SK-N-SH (cell line): Measurements from ENCODE around the gene CCDC27. TPM values are rescaled to one million over a fixed set of nuclear protein-coding genes. Genes with fewer than 3 reads are reported as not detected.
"Not testable (repeated sequence)": the region's sequence is repeated elsewhere in the genome, so short reads cannot be mapped to it uniquely, and the experiment has no call there.

Experiments used
- CTCF ChIA-PET: fragments of 300-600, 350-600 bp; formaldehyde crosslinking; extraction: SDS; loops from one replicate; lab custom pipeline; 2021; lab: Yijun Ruan, JAX
- POLR2A ChIA-PET: fragments of 350-600 bp; sonication (Branson Sonifier 250); formaldehyde crosslinking; extraction: SDS; loops from one replicate; lab custom pipeline; 2020; ENCODE audit warnings: antibody characterized with exemption, inconsistent platforms; lab: Yijun Ruan, JAX
- DNase-seq: peaks from one replicate; pipeline ENCODE4 v3.0.0; 2012
- H2AFZ ChIP-seq: fragments of 200-600 bp; sonication (generic); 2 replicates; pipeline ENCODE4 v1.8.1; 2016; ENCODE audit warnings: antibody characterized with exemption, mild to moderate bottlenecking, low read depth
- H3F3A ChIP-seq: fragments of 200-600 bp; sonication (generic); replicated peaks from 2 replicates; pipeline ENCODE3; 2016; ENCODE audit warnings: antibody characterized with exemption, mild to moderate bottlenecking; ENCODE audit not compliant: insufficient read depth
- H3K27ac ChIP-seq, 2 experiments: fragments of 200-500 bp in 1 of 2; fragments of 200-600 bp in 1 of 2; sonication (Bioruptor generic) in 1 of 2; sonication (generic), shearing (Covaris generic) in 1 of 2; 2 replicates each; pipeline versions ENCODE4 v1.5.1 to v1.6.1; 2014 to 2016; ENCODE audit warnings: low read depth in 2 of 2, inconsistent platforms in 1 of 2, low read length in 1 of 2, mild to moderate bottlenecking in 1 of 2, mixed read lengths in 1 of 2
- H3K27me3 ChIP-seq: fragments of 200-600 bp; sonication (generic), shearing (Covaris generic); 2 replicates; pipeline ENCODE4 v1.6.1; 2016; ENCODE audit warnings: mixed run types; ENCODE audit not compliant: insufficient read depth
- H3K36me3 ChIP-seq, 2 experiments: fragments of 200-500 bp in 1 of 2; fragments of 200-600 bp in 1 of 2; sonication (Bioruptor generic) in 1 of 2; sonication (generic) in 1 of 2; replicated peaks in 1 of 2; 2 replicates each; pipeline versions ENCODE3 to v1.5.1; 2014 to 2016; ENCODE audit warnings: low read length in 1 of 2, mild to moderate bottlenecking in 1 of 2; ENCODE audit not compliant: insufficient read depth in 2 of 2, control insufficient read depth in 1 of 2
- H3K4me1 ChIP-seq, 2 experiments: fragments of 200-500 bp in 1 of 2; fragments of 200-600 bp in 1 of 2; sonication (Bioruptor generic) in 1 of 2; sonication (generic), shearing (Covaris generic) in 1 of 2; 2 replicates each; pipeline versions ENCODE4 v1.5.1 to v1.6.1; 2014 to 2016; ENCODE audit warnings: low read depth in 1 of 2, low read length in 1 of 2, mixed run types in 1 of 2; ENCODE audit not compliant: insufficient read depth in 2 of 2, control insufficient read depth in 1 of 2
- H3K4me2 ChIP-seq: fragments of 200-600 bp; sonication (generic), shearing (Covaris generic); 2 replicates; pipeline ENCODE4 v1.6.1; 2017; ENCODE audit warnings: mixed run types
- H3K4me3 ChIP-seq, 2 experiments: fragments of 200-500 bp in 1 of 2; fragments of 200-600 bp in 1 of 2; sonication (Bioruptor generic) in 1 of 2; sonication (generic), shearing (Covaris generic) in 1 of 2; 2 replicates each; pipeline versions ENCODE4 v1.5.1 to v1.8.1; 2014 to 2016; ENCODE audit warnings: low read depth in 2 of 2, inconsistent platforms in 1 of 2, low read length in 1 of 2, mild to moderate bottlenecking in 1 of 2, mixed read lengths in 1 of 2, moderate library complexity in 1 of 2
- H3K79me2 ChIP-seq: fragments of 200-600 bp; sonication (generic); 2 replicates; pipeline ENCODE4 v1.8.1; 2017; ENCODE audit warnings: mild to moderate bottlenecking; ENCODE audit not compliant: insufficient read depth
- H3K9ac ChIP-seq: fragments of 200-600 bp; sonication (generic); 2 replicates; pipeline ENCODE4 v1.6.1; 2017; ENCODE audit warnings: mixed run types
- H3K9me2 ChIP-seq: fragments of 200-600 bp; sonication (generic); 2 replicates; pipeline ENCODE4 v1.6.1; 2017; ENCODE audit warnings: mixed run types
- H3K9me3 ChIP-seq: fragments of 200-600 bp; sonication (generic); 2 replicates; pipeline ENCODE4 v1.6.1; 2017; ENCODE audit warnings: mixed run types, mild to moderate bottlenecking, moderate library complexity
- H4K20me1 ChIP-seq: fragments of 200-600 bp; sonication (generic); 2 replicates; pipeline ENCODE4 v1.6.1; 2017; ENCODE audit warnings: mild to moderate bottlenecking, mixed run types; ENCODE audit not compliant: insufficient read depth
- CHD2 ChIP-seq: fragments of 150-350 bp; IDR thresholded peaks from 2 replicates; pipeline ENCODE4 v1.6.1; 2018; ENCODE audit warnings: low read length; ENCODE audit not compliant: partially characterized antibody
- EZH2phosphoT487 ChIP-seq: fragments of 200-600 bp; sonication (generic); IDR thresholded peaks from 2 replicates; pipeline ENCODE4 v1.6.1; 2017; ENCODE audit warnings: low read depth, mixed run types, mild to moderate bottlenecking, antibody characterized with exemption, moderate library complexity, borderline replicate concordance
- FOXJ3 ChIP-seq: sonication (generic); formaldehyde crosslinking; IDR thresholded peaks from 2 replicates; pipeline ENCODE4 v1.5.1; 2020; ENCODE audit warnings: mild to moderate bottlenecking, missing genetic modification reagents
- FOXM1 ChIP-seq: IDR thresholded peaks from 2 replicates; pipeline ENCODE4 v1.4.0; 2012; ENCODE audit warnings: low read depth, mild to moderate bottlenecking
- GABPA ChIP-seq: IDR thresholded peaks from 2 replicates; pipeline ENCODE4 v1.4.0; 2012; ENCODE audit warnings: low read depth, mild to moderate bottlenecking
- MEF2A ChIP-seq: IDR thresholded peaks from 2 replicates; pipeline ENCODE4 v1.4.0; 2012; ENCODE audit warnings: low read depth, borderline replicate concordance
- NFIC ChIP-seq: IDR thresholded peaks from 2 replicates; pipeline ENCODE4 v1.4.0; 2012; ENCODE audit warnings: borderline replicate concordance
- POLR2AphosphoS5 ChIP-seq: IDR thresholded peaks from 2 replicates; pipeline ENCODE4 v1.6.1; 2012; ENCODE audit warnings: low read depth, low read length
- RFX5 ChIP-seq: IDR thresholded peaks from 2 replicates; pipeline ENCODE4 v1.6.1; 2012; ENCODE audit warnings: mild to moderate bottlenecking, improper control_type of control experiment, low read length
- RXRA ChIP-seq: IDR thresholded peaks from 2 replicates; pipeline ENCODE4 v1.4.0; 2012; ENCODE audit warnings: low read depth, mild to moderate bottlenecking, borderline replicate concordance
- SIN3A ChIP-seq: IDR thresholded peaks from 2 replicates; pipeline ENCODE4 v1.6.1; 2012; ENCODE audit warnings: low read depth, mild to moderate bottlenecking, low read length, moderate library complexity, borderline replicate concordance
- TAF1 ChIP-seq: IDR thresholded peaks from 2 replicates; pipeline ENCODE4 v1.6.1; 2012; ENCODE audit warnings: low read depth, mild to moderate bottlenecking, low read length, moderate library complexity, borderline replicate concordance
- TCF12 ChIP-seq: IDR thresholded peaks from 2 replicates; pipeline ENCODE4 v1.4.0; 2012
- YY1 ChIP-seq: IDR thresholded peaks from 2 replicates; pipeline ENCODE4 v1.4.0; 2012; ENCODE audit warnings: low read depth, mild to moderate bottlenecking
- WGBS: methylation state at CpG from one replicate; pipeline ENCODE4 v1.1.6; 2017; ENCODE audit warnings: low lambda C conversion rate; 5-methylcytosine and 5-hydroxymethylcytosine counted together
- polyA plus RNA-seq, 3 experiments: library from polyadenylated mRNA; depleted of rRNA; stranded (reverse); fragments of >200 nt; gene quantifications; 2 replicates each; pipeline ENCODE4 v1.2.3, GENCODE V29; 2012
- TF ChIP-seq, protein P1 (sequence below): IDR thresholded peaks from 2 replicates; pipeline ENCODE4 v1.4.0; 2012; ENCODE audit warnings: low read depth, borderline replicate concordance
- TF ChIP-seq, protein P2 (sequence below): fragments of 150-350 bp; IDR thresholded peaks from 2 replicates; pipeline ENCODE4 v1.6.1; 2017; ENCODE audit warnings: antibody characterized with exemption, low read length, low read depth, borderline replicate concordance

CCDC27 gene
- polyA plus RNA-seq, 1 of the 3 experiments (the other 2 are of a cell fraction), result not detected

- peaks cover 0 to 28% of the 10 kb centered on the region in 2 experiments; a peak in 1 of 4 replicates for H3K4me1 ChIP-seq
- H3K4me3 ChIP-seq, H3K9me3 ChIP-seq, H3K9me2 ChIP-seq, H3F3A ChIP-seq, H3K27me3 ChIP-seq, H3K4me2 ChIP-seq, H3K27ac ChIP-seq, DNase-seq, H3K9ac ChIP-seq, H3K36me3 ChIP-seq, H3K79me2 ChIP-seq, POLR2A ChIA-PET, H4K20me1 ChIP-seq, H2AFZ ChIP-seq: not testable (repeated sequence)
- CTCF ChIA-PET, result interaction anchor here (1.1 to 1.5 kb wide), 2 partner anchors 20 to 24 kb away, joined by 3 to 4 read pairs; no protein-coding TSS in a partner anchor
- 92% methylated on average over 14 of the region's 15 CpGs for WGBS
Measured at GRCh38 chr1:3748316-3748900, 3.8 kb upstream of the CCDC27 start.

GRCh38 chr1:3749512-3749911, 2.7 kb upstream of the CCDC27 start:
- DNase-seq, result no peak
- CTCF ChIA-PET, result no interaction called here
- no peak overlapping the region for H2AFZ ChIP-seq
- no peak overlapping the region for H3K4me2 ChIP-seq
- H3K4me3 ChIP-seq, result no peak overlapping the region
- H3K4me1 ChIP-seq, result peaks cover 0 to 27% of the 10 kb centered on the region in 2 experiments; a peak in 1 of 4 replicates
- no peaks in the 10 kb centered on the region for H3K9me2 ChIP-seq
- 50% methylated on average over 5 of the region's 5 CpGs for WGBS
- no peaks in the 10 kb centered on the region for H3K36me3 ChIP-seq
- H3K9ac ChIP-seq, result no peak overlapping the region
- H3K27ac ChIP-seq, result no peak overlapping the region
- peaks cover 10% of the 10 kb centered on the region for H3F3A ChIP-seq
- no peaks in the 10 kb centered on the region for H3K9me3 ChIP-seq
- peaks cover 4% of the 10 kb centered on the region; the same call in 1 of the 2 replicates for H3K79me2 ChIP-seq
- H4K20me1 ChIP-seq, result no peaks in the 10 kb centered on the region
- POLR2A ChIA-PET, result interaction anchor here (0.7 kb wide), 1 partner anchor 9 kb away, joined by 7 read pairs; no protein-coding TSS in a partner anchor
- H3K27me3 ChIP-seq, result no peaks in the 10 kb centered on the region
- TF ChIP-seq POLR2AphosphoS5 (no peak), MEF2A (no peak), CHD2 (no peak), RXRA (no peak), NFIC (no peak), YY1 (no peak), FOXJ3 (no peak), TCF12 (no peak), SIN3A (no peak), EZH2phosphoT487 (no peak), FOXM1 (no peak), RFX5 (no peak), TAF1 (no peak), GABPA (no peak)
- TF ChIP-seq, protein P1, sequence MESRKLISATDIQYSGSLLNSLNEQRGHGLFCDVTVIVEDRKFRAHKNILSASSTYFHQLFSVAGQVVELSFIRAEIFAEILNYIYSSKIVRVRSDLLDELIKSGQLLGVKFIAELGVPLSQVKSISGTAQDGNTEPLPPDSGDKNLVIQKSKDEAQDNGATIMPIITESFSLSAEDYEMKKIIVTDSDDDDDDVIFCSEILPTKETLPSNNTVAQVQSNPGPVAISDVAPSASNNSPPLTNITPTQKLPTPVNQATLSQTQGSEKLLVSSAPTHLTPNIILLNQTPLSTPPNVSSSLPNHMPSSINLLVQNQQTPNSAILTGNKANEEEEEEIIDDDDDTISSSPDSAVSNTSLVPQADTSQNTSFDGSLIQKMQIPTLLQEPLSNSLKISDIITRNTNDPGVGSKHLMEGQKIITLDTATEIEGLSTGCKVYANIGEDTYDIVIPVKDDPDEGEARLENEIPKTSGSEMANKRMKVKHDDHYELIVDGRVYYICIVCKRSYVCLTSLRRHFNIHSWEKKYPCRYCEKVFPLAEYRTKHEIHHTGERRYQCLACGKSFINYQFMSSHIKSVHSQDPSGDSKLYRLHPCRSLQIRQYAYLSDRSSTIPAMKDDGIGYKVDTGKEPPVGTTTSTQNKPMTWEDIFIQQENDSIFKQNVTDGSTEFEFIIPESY, result no peak
- TF ChIP-seq, protein P2, sequence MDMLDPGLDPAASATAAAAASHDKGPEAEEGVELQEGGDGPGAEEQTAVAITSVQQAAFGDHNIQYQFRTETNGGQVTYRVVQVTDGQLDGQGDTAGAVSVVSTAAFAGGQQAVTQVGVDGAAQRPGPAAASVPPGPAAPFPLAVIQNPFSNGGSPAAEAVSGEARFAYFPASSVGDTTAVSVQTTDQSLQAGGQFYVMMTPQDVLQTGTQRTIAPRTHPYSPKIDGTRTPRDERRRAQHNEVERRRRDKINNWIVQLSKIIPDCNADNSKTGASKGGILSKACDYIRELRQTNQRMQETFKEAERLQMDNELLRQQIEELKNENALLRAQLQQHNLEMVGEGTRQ, result no peak
